ENCODE data around the gene NANOS3.

NANOS3 gene

DNA sequence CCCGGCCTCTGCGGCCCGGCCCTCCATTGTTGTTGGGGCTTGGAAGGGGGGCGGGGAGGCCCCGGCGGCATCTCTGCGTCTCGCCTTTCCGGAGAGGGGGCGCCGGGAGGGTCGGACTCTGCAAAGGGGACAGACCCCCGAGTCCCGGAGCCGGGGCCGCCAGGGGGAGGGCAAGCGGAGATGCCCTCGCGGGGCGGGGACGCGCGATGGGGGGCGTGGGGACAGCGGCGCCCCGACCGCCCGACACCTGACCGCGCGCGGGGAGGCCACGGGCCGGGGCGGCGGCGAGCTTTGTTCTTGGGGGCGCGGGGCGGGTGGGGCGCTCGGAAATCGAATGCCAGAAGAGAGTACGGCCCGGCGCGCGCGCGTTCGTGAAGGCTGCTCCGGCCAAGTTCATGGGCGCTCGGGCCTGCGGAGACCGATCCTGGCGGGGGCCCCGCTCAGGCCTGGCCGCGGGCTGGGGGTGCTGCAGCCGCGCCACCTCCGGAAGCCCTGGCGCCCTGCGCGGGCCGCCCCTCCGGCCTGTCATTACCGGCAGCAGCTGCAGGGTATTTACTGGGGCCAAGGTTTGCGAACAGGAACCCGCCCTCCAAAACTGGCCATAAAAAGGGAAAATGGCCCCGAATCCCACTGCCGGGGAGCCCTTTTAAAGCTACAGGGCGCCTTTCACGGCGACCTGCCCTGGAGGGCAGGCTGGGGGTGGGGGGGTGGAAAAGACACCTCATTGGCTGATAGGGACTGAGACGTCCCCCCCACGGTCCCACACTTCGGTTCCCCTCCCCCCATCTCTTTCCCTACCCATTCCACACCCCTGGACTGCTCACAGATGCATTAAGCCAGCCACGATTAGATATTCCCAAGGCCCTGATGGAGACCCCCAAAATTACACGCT is 11.1 kb upstream of the NANOS3 start:
- DNase-seq (ENCODE audit: low read depth) = no peak
- in situ Hi-C loops (cut with HindIII; ENCODE audit: low sequenced_read_pairs) = no loop called here
- H3K4me3 ChIP-seq (ENCODE audit: low read depth, low read length) = peak overlapping the region; percentile 48
- no peak for TF ChIP-seq CTCF (IDR thresholded peaks at IDR 0.05; ENCODE audit: low read depth, low read length, missing control alignments)

- no peak for DNase-seq (ENCODE audit: low read depth)
- in situ Hi-C loops (cut with HindIII; ENCODE audit: low sequenced_read_pairs) = no loop called here
- peak overlapping the region; percentile 48 for H3K4me3 ChIP-seq (ENCODE audit: low read depth, low read length)
- no peak for TF ChIP-seq CTCF (IDR thresholded peaks at IDR 0.05; ENCODE audit: low read depth, low read length, missing control alignments)
Measured at GRCh38 chr19:13866463-13867046, 10.4 kb upstream of the NANOS3 start.

DNA sequence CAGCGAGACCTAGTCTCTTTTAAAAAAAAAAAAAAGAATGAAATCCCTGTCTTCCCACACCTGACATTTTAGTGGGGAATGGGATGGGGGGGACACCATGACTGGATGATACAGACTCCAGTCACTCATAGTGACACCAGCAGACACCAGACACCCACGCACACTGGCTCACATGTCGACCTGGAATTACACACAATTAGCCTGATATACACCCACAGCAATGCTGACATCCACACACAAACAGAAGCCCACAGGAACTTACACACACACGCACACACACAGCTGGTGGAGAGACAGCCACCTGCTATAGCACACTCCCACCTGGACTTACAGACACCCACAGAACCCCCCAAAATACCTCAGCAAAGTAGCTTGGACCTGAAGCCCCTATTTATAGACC is 8.3 kb upstream of the NANOS3 start:
- DNase-seq (ENCODE audit: low read depth) = no peak
- TF ChIP-seq CTCF (IDR thresholded peaks at IDR 0.05; ENCODE audit: low read depth, low read length, missing control alignments) = no peak
- in situ Hi-C loops (cut with HindIII; ENCODE audit: low sequenced_read_pairs) = no loop called here
- H3K4me3 ChIP-seq (ENCODE audit: low read depth, low read length) = no peak overlapping the region

DNA sequence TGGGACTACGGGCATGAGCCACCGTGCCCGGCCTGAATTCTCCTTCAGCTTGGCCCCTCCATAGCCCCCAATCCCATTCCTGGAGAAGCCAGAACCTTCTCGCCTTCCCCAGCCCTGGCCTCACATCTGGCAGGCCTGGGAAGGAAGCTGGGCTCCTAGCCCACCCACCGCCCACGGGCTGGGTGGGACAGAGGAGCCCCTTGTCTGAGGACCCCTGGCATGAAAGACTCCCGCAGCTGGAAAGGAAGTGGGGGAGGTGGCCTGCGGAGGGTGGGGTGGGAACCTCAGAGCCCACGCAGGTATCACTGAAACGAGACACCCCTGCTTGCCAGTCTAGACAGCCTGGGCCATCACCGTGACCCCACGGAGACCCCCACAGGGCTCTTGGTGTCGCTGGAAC is 7.7 kb upstream of the NANOS3 start:
- in situ Hi-C loops (cut with HindIII; ENCODE audit: low sequenced_read_pairs) = no loop called here
- TF ChIP-seq CTCF (IDR thresholded peaks at IDR 0.05; ENCODE audit: low read depth, low read length, missing control alignments) = no peak
- H3K4me3 ChIP-seq (ENCODE audit: low read depth, low read length) = no peak overlapping the region
- DNase-seq (ENCODE audit: low read depth) = no peak

DNA sequence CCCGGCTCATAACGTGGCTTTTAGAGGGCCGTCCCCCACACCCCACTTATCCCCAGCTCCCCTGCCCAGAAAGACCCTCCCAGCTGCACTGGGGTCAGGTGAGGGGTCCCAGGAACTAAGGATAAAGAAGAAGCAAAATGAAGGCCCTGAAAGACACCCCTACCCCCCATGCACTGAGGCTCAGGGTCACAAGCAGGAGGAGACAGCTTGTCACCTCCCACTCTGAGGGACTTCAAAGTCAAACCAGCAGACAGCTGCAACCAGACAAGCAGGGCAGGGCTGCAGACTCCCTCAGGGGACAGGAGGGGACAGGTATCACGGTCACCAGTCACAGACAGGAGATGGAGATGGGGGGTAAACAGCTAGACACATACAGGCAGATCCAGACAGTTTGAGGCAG is 6.1 kb upstream of the NANOS3 start:
- DNase-seq (ENCODE audit: low read depth) = no peak
- in situ Hi-C loops (cut with HindIII; ENCODE audit: low sequenced_read_pairs) = no loop called here
- TF ChIP-seq CTCF (IDR thresholded peaks at IDR 0.05; ENCODE audit: low read depth, low read length, missing control alignments) = no peak
- H3K4me3 ChIP-seq (ENCODE audit: low read depth, low read length) = no peak overlapping the region

- no peak overlapping the region for H3K4me3 ChIP-seq (ENCODE audit: low read depth, low read length)
- no peak for DNase-seq (ENCODE audit: low read depth)
- in situ Hi-C loops (cut with HindIII; ENCODE audit: low sequenced_read_pairs) = no loop called here
- TF ChIP-seq CTCF (IDR thresholded peaks at IDR 0.05; ENCODE audit: low read depth, low read length, missing control alignments) = no peak
Measured at GRCh38 chr19:13872339-13872694, 4.6 kb upstream of the NANOS3 start.

Measured in astrocyte of the cerebellum (primary cell).